Measurements from ENCODE around the gene IL17RA.

GRCh38 chr22:17079572-17079971 is 5.2 kb upstream of the IL17RA start:
- TF ChIP-seq, protein P1, sequence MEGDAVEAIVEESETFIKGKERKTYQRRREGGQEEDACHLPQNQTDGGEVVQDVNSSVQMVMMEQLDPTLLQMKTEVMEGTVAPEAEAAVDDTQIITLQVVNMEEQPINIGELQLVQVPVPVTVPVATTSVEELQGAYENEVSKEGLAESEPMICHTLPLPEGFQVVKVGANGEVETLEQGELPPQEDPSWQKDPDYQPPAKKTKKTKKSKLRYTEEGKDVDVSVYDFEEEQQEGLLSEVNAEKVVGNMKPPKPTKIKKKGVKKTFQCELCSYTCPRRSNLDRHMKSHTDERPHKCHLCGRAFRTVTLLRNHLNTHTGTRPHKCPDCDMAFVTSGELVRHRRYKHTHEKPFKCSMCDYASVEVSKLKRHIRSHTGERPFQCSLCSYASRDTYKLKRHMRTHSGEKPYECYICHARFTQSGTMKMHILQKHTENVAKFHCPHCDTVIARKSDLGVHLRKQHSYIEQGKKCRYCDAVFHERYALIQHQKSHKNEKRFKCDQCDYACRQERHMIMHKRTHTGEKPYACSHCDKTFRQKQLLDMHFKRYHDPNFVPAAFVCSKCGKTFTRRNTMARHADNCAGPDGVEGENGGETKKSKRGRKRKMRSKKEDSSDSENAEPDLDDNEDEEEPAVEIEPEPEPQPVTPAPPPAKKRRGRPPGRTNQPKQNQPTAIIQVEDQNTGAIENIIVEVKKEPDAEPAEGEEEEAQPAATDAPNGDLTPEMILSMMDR (optimal IDR thresholded peaks at IDR 0.05 in 1 of 3, IDR thresholded peaks at IDR 0.05 in 1 of 3, conservative IDR thresholded peaks at IDR 0.05 in 1 of 3; ENCODE audit: extremely low read depth in 1 of 3, insufficient read depth in 2 of 3, low read length in 3 of 3) = no peak
- no peak for TF ChIP-seq EZH2 (IDR thresholded peaks at IDR 0.05; ENCODE audit: low read length)

Measured in keratinocyte (primary cell).